ENCODE measurements around the gene HEMK1. TPM values are rescaled to one million over a fixed set of nuclear protein-coding genes. Genes with fewer than 3 reads are reported as not detected.

The HEMK1 gene
- total RNA-seq, 1 experiment from 2014 or later = 12.5 TPM

DNA sequence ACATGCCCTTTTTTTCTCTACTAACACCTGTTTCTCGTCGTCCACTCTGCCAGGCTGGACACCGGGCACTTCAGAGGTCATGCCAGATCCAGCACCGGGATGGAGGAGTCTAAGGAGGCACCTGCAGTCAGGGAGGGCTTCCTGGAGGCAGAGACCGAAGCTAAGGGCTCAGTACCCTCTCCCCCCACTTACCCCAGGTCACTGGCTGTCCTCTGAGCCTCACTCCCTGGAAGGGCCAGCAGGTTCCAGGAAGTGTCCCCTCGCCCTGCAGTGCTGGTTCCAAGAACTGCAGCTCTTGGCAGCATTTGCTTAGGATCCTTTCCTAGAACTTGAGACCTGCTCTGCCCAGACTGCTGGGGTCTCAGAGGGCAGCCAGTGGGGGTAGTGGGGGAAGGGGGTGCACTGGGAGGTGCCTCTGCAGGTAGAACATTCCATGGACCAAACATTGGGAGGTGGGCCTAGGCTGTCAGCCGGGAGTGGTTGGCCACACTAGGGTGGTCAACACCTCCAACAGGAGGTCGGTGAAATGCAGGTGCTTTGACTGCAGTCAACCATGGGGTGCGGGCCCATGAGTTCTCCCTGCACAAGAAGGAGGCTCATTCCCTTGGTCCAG is 30.9 kb downstream of the HEMK1 start:
- no peaks in the 10 kb centered on the region for H3K79me1 ChIP-seq (ENCODE audit: insufficient read depth, low read depth, low read length, poor library complexity, severe bottlenecking)
- no peak overlapping the region for H4K8ac ChIP-seq (replicated peaks; ENCODE audit: insufficient read length, low read depth, low read length)
- no peak for DNase-seq
- H3K9me3 ChIP-seq (ENCODE audit: control insufficient read depth, low read depth, low read length) = no peaks in the 10 kb centered on the region
- H3K36me3 Mint-ChIP-seq (ENCODE audit: insufficient read depth in 1 of 3, low read depth in 3 of 3) = no peaks in the 10 kb centered on the region
- no peak overlapping the region for H2BK20ac ChIP-seq (ENCODE audit: low read depth, low read length, poor library complexity, severe bottlenecking)
- H4K5ac ChIP-seq (ENCODE audit: insufficient read length, low read depth, low read length) = no peak overlapping the region
- WGBS (ENCODE audit: extremely low coverage, insufficient read length, low lambda C conversion rate) = no CpG with 5 or more reads among the region's 9 CpGs
- H3K23me2 ChIP-seq (ENCODE audit: insufficient read length, low read depth, low read length, poor library complexity, severe bottlenecking) = no peaks in the 10 kb centered on the region
- no peak overlapping the region for H2BK15ac ChIP-seq (ENCODE audit: low read depth, low read length)
- no peak overlapping the region for H2AFZ ChIP-seq (ENCODE audit: low read length)
- peaks cover 5% of the 10 kb centered on the region for H3K27me3 Mint-ChIP-seq (ENCODE audit: low read depth)
- no peak overlapping the region for H2AK5ac ChIP-seq (ENCODE audit: insufficient read length, low read length)
- H3K79me2 ChIP-seq (ENCODE audit: insufficient read depth, low read length) = no peaks in the 10 kb centered on the region
- TF ChIP-seq, protein P1, sequence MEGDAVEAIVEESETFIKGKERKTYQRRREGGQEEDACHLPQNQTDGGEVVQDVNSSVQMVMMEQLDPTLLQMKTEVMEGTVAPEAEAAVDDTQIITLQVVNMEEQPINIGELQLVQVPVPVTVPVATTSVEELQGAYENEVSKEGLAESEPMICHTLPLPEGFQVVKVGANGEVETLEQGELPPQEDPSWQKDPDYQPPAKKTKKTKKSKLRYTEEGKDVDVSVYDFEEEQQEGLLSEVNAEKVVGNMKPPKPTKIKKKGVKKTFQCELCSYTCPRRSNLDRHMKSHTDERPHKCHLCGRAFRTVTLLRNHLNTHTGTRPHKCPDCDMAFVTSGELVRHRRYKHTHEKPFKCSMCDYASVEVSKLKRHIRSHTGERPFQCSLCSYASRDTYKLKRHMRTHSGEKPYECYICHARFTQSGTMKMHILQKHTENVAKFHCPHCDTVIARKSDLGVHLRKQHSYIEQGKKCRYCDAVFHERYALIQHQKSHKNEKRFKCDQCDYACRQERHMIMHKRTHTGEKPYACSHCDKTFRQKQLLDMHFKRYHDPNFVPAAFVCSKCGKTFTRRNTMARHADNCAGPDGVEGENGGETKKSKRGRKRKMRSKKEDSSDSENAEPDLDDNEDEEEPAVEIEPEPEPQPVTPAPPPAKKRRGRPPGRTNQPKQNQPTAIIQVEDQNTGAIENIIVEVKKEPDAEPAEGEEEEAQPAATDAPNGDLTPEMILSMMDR (conservative IDR thresholded peaks at IDR 0.05) = no peak
- H2BK120ac ChIP-seq (ENCODE audit: low read depth, low read length, poor library complexity, severe bottlenecking) = no peak overlapping the region
- H3K27me3 ChIP-seq (ENCODE audit: insufficient read depth, low read length) = no peaks in the 10 kb centered on the region
- H3K9me3 Mint-ChIP-seq = no peaks in the 10 kb centered on the region
- H3K4me1 ChIP-seq (ENCODE audit: insufficient read depth, low read length) = no peaks in the 10 kb centered on the region
- H3K4ac ChIP-seq (ENCODE audit: low read depth, low read length) = no peak overlapping the region
- no peak overlapping the region for H3K9ac ChIP-seq (ENCODE audit: extremely low read depth, insufficient read length, low read length)
- no peak overlapping the region for H3K14ac ChIP-seq (ENCODE audit: insufficient read depth, low read length)
- no peak overlapping the region for H3K56ac ChIP-seq (ENCODE audit: insufficient read length, low read depth, low read length)
- no peak overlapping the region for H3K27ac Mint-ChIP-seq
- no peak overlapping the region for H3K27ac ChIP-seq (ENCODE audit: insufficient read length, low read depth, low read length)
- no peak overlapping the region for H2BK5ac ChIP-seq (ENCODE audit: insufficient read length, low read length)
- no peak overlapping the region for H2BK12ac ChIP-seq (ENCODE audit: insufficient read length, low read depth, low read length)
- no peak overlapping the region for H3K4me2 ChIP-seq (ENCODE audit: insufficient read depth, insufficient read length, low read length)
- no peak overlapping the region for H3K23ac ChIP-seq (ENCODE audit: insufficient read length, low read depth, low read length)
- H3K4me1 Mint-ChIP-seq = no peaks in the 10 kb centered on the region
- H3K4me3 Mint-ChIP-seq = no peak overlapping the region
- H4K91ac ChIP-seq (ENCODE audit: insufficient read length, low read depth, low read length) = no peak overlapping the region
- no peak overlapping the region for H3K18ac ChIP-seq (ENCODE audit: insufficient read length, low read depth, low read length)
- no peak overlapping the region for H3T11ph ChIP-seq (ENCODE audit: low read length)
- no peaks in the 10 kb centered on the region for H4K20me1 ChIP-seq (ENCODE audit: control insufficient read depth, insufficient read depth, insufficient read length)

All from H9 (cell line).